GM18861 (cell line): ENCODE data around the gene EFNA3.
"Not testable (repeated sequence)": the region's sequence is repeated elsewhere in the genome, so short reads cannot be mapped to it uniquely, and the experiment has no call there.

Experiments used
- ATAC-seq: cut with Tn5 transposase; IDR thresholded peaks from one replicate; pipeline ENCODE4 v1.9.1; 2021; ENCODE audit not compliant: unreplicated experiment

Gene EFNA3

DNA sequence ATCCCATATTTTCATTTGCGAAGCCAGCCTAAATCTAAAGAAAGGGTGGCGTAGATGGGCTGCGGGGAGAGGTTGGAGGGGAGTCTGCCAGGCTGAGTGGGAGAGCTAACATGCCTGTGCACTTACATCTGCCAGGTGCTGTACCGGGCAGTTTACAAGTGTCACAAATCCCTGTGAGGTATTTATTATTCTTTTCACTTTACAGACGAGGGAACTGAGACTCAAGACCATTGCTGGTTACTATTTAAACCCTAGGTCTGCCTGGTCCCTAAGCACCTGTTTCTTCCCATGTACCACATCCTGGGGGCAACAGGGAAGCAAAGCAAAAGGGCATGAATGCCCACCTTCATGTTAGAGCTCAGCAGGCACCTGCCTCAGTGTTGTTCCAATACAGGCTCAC is 29.7 kb downstream of the EFNA3 start:
- ATAC-seq = no peak

- no peak for ATAC-seq
Measured at GRCh38 chr1:155110381-155110780, 31.7 kb downstream of the EFNA3 start.

DNA sequence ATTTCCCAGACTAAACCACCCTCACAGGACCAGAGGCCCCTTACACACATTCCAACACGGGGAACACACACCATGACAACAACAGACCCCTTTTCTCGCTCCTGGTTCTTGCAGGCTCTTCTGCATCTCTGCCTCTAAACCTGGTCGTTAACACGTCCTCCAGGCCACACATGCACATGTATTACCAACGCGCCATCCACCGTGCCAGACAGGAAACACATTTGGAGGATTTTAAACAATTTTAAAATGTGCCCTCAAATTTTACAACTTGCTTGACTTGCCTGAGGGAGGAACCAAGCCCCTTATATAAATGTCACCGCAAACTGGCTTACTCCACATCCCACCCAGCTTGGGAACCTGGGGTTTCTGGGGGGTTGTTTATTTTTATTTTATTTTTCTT is 32.2 kb downstream of the EFNA3 start:
- ATAC-seq = no peak

GRCh38 chr1:155113450-155113980 is 34.9 kb downstream of the EFNA3 start:
- no peak for ATAC-seq

GRCh38 chr1:155116113-155116764 is 37.6 kb downstream of the EFNA3 start:
- ATAC-seq = no peak

DNA sequence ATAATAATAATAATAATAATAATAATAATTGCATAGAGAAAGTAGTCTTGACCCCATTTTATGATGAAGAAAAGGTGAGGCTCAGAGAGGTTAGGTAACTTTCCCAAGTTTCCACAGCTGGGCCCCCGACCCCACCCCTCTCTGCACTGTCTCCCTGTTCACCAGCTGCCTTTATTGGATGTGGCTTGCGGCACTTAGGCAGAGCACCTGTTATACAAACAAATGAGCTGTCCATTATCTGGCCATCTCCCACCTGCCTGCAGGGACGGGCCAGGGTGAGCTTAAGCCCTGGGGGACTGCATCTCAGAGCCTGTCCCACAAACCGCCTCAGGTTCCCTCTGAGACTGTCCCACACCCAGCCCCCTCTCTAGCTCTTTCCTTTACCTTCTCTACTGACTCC is 39.0 kb downstream of the EFNA3 start:
- ATAC-seq = no peak

GRCh38 chr1:155118090-155118489 is 39.5 kb downstream of the EFNA3 start:
- not testable (repeated sequence) for ATAC-seq

DNA sequence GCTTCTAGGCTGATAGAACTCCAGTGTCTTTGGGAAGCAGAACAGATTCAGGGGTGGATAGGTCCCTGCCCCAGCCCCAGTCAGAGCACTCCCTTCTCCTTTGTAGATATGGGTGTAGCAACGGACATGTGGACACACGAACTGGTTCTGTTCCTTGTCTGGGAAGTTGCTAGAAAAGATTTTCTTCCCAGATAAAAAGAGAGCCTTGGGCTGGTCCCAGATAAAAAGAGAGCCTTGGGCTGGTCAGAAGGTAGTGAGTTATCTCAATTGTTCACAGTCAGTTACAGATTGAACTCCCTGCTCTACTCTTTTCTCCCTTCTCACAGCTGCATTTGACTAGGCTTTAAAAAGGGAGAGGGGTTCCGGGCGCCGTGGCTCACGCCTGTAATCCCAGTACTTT is 41.6 kb downstream of the EFNA3 start:
- ATAC-seq = no peak

- no peak for ATAC-seq
Measured at GRCh38 chr1:155121249-155121648, 42.6 kb downstream of the EFNA3 start.

DNA sequence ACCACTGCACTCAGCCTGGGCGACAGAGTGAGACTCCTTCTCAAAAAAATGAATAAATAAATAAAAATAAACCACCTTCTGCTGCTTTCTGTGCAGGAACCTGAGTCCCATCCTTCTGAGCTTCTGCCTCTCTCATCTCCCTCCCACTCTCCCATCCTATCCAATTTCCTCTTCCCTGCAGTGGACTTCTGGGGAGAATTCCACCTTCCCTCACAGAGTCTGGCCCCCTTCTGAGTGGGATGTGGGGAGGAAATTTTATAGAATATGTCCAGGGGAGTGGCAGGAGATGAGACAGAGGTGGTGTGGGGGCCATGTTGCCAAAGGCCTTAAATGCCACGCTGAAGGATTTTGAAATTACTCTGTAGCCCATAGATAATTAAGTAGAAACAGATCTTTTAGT is 43.7 kb downstream of the EFNA3 start:
- ATAC-seq = no peak

DNA sequence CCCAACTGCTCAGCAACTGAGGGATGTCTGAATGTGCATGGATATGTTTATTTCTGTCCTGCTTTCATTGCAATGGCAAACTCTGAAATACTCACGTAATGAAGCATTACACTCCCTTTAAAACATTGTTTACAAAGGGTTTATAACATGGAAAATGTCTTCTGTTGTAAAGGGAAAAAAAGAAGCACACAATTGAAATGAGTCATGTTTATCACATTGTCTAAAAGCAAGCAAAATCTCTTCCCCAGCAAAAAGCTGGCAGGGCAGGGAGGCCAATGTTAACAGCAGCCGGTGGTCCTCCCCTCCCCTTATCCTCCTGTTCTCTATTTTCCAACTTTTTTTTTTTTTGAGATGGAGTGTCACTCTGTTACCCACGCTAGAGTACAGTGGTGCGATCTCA is 45.2 kb downstream of the EFNA3 start:
- ATAC-seq = no peak

- ATAC-seq = no peak
Measured at GRCh38 chr1:155124503-155125463, 46.1 kb downstream of the EFNA3 start.

- no peak for ATAC-seq
Measured at GRCh38 chr1:155125511-155125945, 46.9 kb downstream of the EFNA3 start.

GRCh38 chr1:155125946-155126555 is 47.4 kb downstream of the EFNA3 start:
- no peak for ATAC-seq

- no peak for ATAC-seq
Measured at GRCh38 chr1:155126556-155127104, 48.0 kb downstream of the EFNA3 start.

- ATAC-seq = no peak
Measured at GRCh38 chr1:155127105-155127966, 48.7 kb downstream of the EFNA3 start, which contains the start of gene EFNA1. Gene EFNA1, plus strand, starts transcription at chr1:155127876. Its CDS starts 102 bp downstream, at chr1:155127978.

- no peak for ATAC-seq
Measured at GRCh38 chr1:155127967-155128754, 49.5 kb downstream of the EFNA3 start.

GRCh38 chr1:155128755-155129473 is 50.3 kb downstream of the EFNA3 start:
- no peak for ATAC-seq
